ENCODE measurements around the gene APBA1.

Gene APBA1

DNA sequence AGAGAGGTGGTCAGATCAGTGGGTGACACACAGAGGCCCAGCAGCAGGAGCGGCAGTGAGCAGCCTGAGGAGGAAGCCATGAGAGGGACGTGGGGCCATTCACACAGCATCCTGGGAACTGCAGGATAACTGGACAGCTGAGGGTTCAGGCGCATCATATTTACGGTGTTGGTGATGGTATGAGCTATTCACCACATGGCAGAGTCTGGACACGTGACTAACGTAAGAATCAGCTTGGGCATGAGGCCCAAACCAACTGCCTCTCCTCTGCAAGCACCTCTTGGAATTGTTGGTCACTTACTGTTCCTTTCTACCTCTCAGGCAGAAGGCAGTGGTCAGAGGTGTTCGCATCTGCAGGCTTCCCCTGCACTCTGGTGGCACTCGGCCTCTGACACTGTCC, 206.0 kb downstream of the APBA1 start:
- no peak overlapping the region for H3K4me3 ChIP-seq (ENCODE audit: low read depth, low read length)
- no peak for DNase-seq (ENCODE audit: low read depth)
- TF ChIP-seq, protein P1, sequence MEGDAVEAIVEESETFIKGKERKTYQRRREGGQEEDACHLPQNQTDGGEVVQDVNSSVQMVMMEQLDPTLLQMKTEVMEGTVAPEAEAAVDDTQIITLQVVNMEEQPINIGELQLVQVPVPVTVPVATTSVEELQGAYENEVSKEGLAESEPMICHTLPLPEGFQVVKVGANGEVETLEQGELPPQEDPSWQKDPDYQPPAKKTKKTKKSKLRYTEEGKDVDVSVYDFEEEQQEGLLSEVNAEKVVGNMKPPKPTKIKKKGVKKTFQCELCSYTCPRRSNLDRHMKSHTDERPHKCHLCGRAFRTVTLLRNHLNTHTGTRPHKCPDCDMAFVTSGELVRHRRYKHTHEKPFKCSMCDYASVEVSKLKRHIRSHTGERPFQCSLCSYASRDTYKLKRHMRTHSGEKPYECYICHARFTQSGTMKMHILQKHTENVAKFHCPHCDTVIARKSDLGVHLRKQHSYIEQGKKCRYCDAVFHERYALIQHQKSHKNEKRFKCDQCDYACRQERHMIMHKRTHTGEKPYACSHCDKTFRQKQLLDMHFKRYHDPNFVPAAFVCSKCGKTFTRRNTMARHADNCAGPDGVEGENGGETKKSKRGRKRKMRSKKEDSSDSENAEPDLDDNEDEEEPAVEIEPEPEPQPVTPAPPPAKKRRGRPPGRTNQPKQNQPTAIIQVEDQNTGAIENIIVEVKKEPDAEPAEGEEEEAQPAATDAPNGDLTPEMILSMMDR (IDR thresholded peaks at IDR 0.05; ENCODE audit: control insufficient read depth, extremely low read depth, insufficient read depth) = no peak

DNA sequence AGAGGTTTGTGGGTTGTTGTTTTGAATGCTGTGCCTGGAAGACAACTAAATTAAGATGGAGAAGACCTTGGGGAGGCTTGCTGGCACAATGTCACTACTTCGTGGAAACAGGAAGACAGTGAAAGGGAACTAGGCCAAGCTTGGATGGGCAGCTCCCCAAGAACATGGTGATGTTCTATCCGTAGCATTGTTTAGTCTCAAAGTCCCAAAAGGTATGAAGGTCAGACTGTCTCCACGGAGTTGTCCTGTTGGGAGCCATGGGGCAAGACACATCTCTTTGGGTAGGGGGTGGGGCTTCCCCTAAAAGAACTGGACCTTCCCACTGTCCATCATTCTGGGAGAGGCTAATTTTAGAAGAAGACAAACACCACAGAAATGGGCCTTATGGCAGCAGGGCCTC, 206.7 kb downstream of the APBA1 start:
- no peak overlapping the region for H3K4me3 ChIP-seq (ENCODE audit: low read depth, low read length)
- TF ChIP-seq, protein P1 (IDR thresholded peaks at IDR 0.05; ENCODE audit: control insufficient read depth, extremely low read depth, insufficient read depth) = no peak
- DNase-seq (ENCODE audit: low read depth) = no peak

DNA sequence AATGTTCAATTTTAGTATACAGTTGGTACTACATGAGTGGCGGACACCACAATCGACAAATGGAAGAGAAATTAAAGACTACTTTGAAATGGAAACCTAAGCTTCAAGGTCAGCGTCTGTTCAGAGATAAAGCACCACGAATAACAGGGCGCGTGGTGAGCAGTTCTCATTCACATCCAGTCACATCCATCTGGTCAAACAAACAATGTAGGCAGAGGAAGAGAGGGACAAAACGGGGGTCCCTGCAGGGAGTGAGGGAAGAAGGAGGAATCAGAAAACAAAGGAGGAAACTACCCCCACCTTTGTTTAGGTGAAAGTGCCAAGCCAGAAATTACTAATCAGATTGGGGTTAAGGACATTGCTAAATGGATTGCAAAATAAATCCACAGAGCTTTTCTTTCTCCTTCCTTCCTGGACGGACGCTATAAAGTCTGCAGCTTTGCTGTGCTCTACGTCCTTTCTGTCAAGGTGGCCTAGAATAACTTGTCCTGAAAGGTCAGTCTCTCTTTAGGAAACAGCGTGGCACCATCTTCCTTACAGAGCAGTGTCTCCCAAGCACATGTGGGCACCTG, 208.6 kb downstream of the APBA1 start:
- no peak overlapping the region for H3K4me3 ChIP-seq (ENCODE audit: low read depth, low read length)
- DNase-seq (ENCODE audit: low read depth) = no peak
- TF ChIP-seq, protein P1 (IDR thresholded peaks at IDR 0.05; ENCODE audit: control insufficient read depth, extremely low read depth, insufficient read depth) = no peak

DNA sequence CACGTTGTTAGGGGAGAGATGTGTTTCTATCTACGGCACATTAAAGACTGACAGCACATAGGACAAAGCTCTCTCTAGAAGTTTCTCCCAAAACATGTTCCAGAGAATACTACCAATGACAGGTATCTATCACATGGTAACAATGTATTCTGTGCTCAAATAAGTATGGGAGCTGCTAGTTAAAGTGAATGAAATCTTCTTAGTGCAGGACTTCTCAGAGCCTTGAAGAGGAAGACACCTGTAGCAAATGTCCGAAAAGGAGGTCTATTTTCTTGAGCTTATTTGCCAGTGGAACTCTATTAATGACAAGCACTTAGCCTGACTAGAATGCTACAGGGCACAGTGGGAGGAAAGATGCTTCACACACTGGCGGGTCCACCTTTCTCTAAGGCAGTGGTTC, 209.8 kb downstream of the APBA1 start:
- DNase-seq (ENCODE audit: low read depth) = no peak
- TF ChIP-seq, protein P1 (IDR thresholded peaks at IDR 0.05; ENCODE audit: control insufficient read depth, extremely low read depth, insufficient read depth) = no peak
- H3K4me3 ChIP-seq (ENCODE audit: low read depth, low read length) = no peak overlapping the region

DNA sequence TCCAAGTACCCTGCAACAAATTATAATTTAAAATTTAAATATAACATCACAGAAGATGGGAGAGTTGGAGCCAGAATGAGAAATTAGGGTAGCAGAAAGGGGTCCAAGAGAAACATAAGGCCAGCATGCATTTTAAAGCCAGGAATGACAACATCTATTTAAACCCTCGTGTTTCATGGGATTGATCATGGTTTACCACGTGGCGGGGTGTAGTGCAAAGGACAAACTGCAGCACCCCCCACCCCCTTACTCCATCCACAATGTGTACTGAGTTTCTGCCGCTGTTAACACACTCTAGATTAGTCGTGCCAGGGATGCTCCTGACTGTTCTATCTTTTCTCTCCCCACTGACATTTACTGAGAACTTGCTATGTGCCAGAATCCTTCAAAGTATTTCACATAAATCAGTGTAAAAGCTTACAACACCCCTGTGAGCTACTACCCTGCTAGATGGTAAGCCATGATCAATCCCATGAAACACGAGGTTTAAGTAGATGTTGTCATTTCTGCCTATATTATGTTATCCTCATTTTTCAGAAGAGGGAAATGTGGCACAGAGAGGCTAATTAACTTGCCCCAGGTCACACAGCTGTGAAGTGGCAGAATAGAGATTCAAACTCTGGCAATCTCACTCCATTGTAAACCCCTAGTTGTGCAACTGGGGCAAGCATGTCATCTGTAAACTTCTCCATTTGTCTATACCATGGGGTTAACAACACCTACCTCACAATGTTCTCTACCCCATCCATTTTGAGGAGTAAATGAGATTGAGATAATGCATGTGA, 210.9 kb downstream of the APBA1 start:
- DNase-seq (ENCODE audit: low read depth) = no peak
- TF ChIP-seq, protein P1 (IDR thresholded peaks at IDR 0.05; ENCODE audit: control insufficient read depth, extremely low read depth, insufficient read depth) = no peak
- H3K4me3 ChIP-seq (ENCODE audit: low read depth, low read length) = no peak overlapping the region

DNA sequence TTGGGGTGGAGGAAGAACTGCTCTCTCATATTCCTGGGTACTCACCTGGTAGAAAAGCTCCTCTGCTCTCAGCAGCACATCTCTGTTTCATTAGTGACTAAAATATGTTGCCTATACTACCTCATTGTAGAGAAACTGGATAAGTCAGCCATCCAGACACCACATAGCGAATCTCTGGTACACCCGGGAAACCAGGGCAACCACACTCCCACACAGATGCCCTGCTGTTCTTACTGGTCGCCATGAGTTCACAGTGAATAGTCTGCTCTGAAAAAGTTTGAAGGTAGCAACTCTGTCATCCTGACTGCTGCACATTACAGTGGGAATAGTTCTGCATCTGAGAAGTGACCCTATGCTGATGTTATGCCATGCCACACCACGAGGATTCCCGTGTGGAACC, 212.2 kb downstream of the APBA1 start:
- DNase-seq (ENCODE audit: low read depth) = no peak
- no peak overlapping the region for H3K4me3 ChIP-seq (ENCODE audit: low read depth, low read length)
- TF ChIP-seq, protein P1 (IDR thresholded peaks at IDR 0.05; ENCODE audit: control insufficient read depth, extremely low read depth, insufficient read depth) = no peak

Measured in LNCaP clone FGC (cell line).